ENCODE results near the gene PBX1.

DNA sequence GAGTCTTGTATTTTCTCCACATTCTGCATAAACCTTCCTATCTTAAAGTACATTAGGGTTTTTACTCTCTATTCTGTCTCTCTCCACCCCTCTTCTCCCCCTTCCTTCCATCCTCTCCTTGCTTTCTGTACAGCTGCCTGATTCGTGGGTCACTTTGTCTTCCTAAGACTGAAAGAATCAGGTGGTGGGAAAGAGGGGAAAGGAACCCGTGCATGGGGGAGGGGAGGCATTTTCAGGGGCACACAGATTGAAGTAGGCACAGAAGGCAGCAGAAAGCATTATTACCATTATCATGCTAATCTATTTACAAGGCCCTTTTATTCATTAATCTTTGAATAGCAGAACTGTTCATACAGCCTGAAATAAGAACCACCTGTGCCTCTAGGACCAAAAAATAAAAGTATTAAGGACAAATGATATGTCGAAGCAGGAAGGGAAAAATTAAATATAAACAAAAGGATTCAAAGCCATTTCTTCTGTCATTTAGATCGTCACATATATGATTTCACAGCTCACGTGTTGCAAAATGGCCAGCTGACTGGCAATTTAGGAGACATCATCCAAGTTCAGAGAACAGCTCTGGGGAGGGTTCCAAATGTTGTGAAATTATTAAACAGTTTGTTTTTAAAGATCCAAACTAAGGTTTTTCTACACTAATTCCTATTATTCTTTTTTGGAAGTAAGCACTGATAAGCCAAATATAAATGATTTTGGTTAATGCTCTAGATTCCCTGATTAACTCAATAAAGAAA, 154.6 kb downstream of the PBX1 start:
- no peak for TF ChIP-seq POLR2A (IDR thresholded peaks at IDR 0.05)
- TF ChIP-seq, protein P1, sequence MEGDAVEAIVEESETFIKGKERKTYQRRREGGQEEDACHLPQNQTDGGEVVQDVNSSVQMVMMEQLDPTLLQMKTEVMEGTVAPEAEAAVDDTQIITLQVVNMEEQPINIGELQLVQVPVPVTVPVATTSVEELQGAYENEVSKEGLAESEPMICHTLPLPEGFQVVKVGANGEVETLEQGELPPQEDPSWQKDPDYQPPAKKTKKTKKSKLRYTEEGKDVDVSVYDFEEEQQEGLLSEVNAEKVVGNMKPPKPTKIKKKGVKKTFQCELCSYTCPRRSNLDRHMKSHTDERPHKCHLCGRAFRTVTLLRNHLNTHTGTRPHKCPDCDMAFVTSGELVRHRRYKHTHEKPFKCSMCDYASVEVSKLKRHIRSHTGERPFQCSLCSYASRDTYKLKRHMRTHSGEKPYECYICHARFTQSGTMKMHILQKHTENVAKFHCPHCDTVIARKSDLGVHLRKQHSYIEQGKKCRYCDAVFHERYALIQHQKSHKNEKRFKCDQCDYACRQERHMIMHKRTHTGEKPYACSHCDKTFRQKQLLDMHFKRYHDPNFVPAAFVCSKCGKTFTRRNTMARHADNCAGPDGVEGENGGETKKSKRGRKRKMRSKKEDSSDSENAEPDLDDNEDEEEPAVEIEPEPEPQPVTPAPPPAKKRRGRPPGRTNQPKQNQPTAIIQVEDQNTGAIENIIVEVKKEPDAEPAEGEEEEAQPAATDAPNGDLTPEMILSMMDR (IDR thresholded peaks at IDR 0.05), result no peak
- no peak for TF ChIP-seq POLR2AphosphoS5 (IDR thresholded peaks at IDR 0.05)
- no peak for TF ChIP-seq EP300 (IDR thresholded peaks at IDR 0.05)
